T-cell (primary cell): Measurements from ENCODE around the gene PARD3. TPM values are rescaled to one million over a fixed set of nuclear protein-coding genes. Genes with fewer than 3 reads are reported as not detected.
"Not testable (repeated sequence)": the region's sequence is repeated elsewhere in the genome, so short reads cannot be mapped to it uniquely, and the experiment has no call there.

Experiments used
- ATAC-seq, 4 experiments: fragments of 200-7000 bp in 3 of 4; fragments of 150-1000 bp in 1 of 4; cut with Tn5 transposase; replicated peaks in 1 of 4; 1 replicate in 3 of 4; 2 replicates in 1 of 4; pipeline ENCODE4 v1.10.0; 2021; ENCODE audit warnings: moderate library complexity in 3 of 4, mild to moderate bottlenecking in 2 of 4, moderate number of reproducible peaks in 1 of 4
- CTCF ChIA-PET, 2 donors: fragments of 300-600 bp; sonication (Branson Sonifier 250); formaldehyde crosslinking; loops; one replicate each; lab custom pipeline; 2022; ENCODE audit warnings: antibody characterized with exemption in 2 of 2; lab: Charles Lee
- POLR2A ChIA-PET, 2 donors: fragments of 300-600 bp; sonication (Branson Sonifier 250); formaldehyde crosslinking; loops; one replicate each; lab custom pipeline; 2022; ENCODE audit warnings: antibody characterized with exemption in 2 of 2; lab: Charles Lee
- DNase-seq, 35 experiments: peaks; one replicate each; pipeline versions ENCODE4 v3.0.0 to v3.0.0-alpha.2; 2013 to 2023
- H3K27ac ChIP-seq: one replicate; pipeline ENCODE4 v1.5.1; 2013; ENCODE audit warnings: low read length
- H3K27me3 ChIP-seq, 2 experiments: replicated peaks in 1 of 2; 1 replicate in 1 of 2; 2 replicates in 1 of 2; pipeline versions ENCODE4 v1.6.1 to v1.7.0; 2013; ENCODE audit warnings: low read length in 1 of 2, mixed read lengths in 1 of 2; ENCODE audit not compliant: control insufficient read depth in 2 of 2, insufficient read depth in 2 of 2; ENCODE audit errors: extremely low read depth in 1 of 2
- H3K36me3 ChIP-seq, 2 donors: 1 replicate in 1 of 2; 2 replicates in 1 of 2; pipeline versions ENCODE4 v1.6.1 to v1.7.0; 2013; ENCODE audit warnings: low read length in 1 of 2; ENCODE audit not compliant: control insufficient read depth in 2 of 2, insufficient read depth in 1 of 2; ENCODE audit errors: extremely low read depth in 1 of 2
- H3K4me1 ChIP-seq, 2 experiments: 1 replicate in 1 of 2; 2 replicates in 1 of 2; pipeline versions ENCODE4 v1.6.1 to v1.7.0; 2013; ENCODE audit warnings: low read length in 2 of 2, mixed read lengths in 1 of 2; ENCODE audit not compliant: insufficient read depth in 2 of 2, control insufficient read depth in 1 of 2; ENCODE audit errors: extremely low read depth in 1 of 2
- H3K4me3 ChIP-seq, 2 donors: 1 replicate in 1 of 2; 2 replicates in 1 of 2; pipeline versions ENCODE4 v1.5.1 to v1.7.0; 2013; ENCODE audit warnings: mild to moderate bottlenecking in 2 of 2, low read length in 1 of 2, moderate library complexity in 1 of 2; ENCODE audit not compliant: control insufficient read depth in 1 of 2; ENCODE audit errors: extremely low read depth in 1 of 2
- H3K9me3 ChIP-seq: 2 replicates; pipeline ENCODE4 v1.7.0; 2013
- H3K27ac Mint-ChIP-seq, 2 donors: one replicate each; pipeline ENCODE4 v1.8.0; 2020 to 2021; ENCODE audit warnings: mild to moderate bottlenecking in 2 of 2, mixed read lengths in 2 of 2
- H3K27me3 Mint-ChIP-seq, 2 donors: one replicate each; pipeline ENCODE4 v1.8.0; 2021 to 2022; ENCODE audit warnings: mixed read lengths in 2 of 2
- H3K36me3 Mint-ChIP-seq: one replicate; pipeline ENCODE4 v1.8.0; 2021; ENCODE audit warnings: mixed read lengths
- H3K4me1 Mint-ChIP-seq, 3 donors: one replicate each; pipeline ENCODE4 v1.8.0; 2020 to 2022; ENCODE audit warnings: mixed read lengths in 3 of 3, mild to moderate bottlenecking in 1 of 3
- H3K4me3 Mint-ChIP-seq, 3 donors: one replicate each; pipeline ENCODE4 v1.8.0; 2020 to 2022; ENCODE audit warnings: mild to moderate bottlenecking in 3 of 3, mixed read lengths in 3 of 3, moderate library complexity in 3 of 3
- H3K9me3 Mint-ChIP-seq, 3 donors: one replicate each; pipeline ENCODE4 v1.8.0; 2020 to 2022; ENCODE audit warnings: mixed read lengths in 3 of 3
- WGBS: methylation state at CpG from one replicate; pipeline ENCODE4 v1.1.5; 2013; ENCODE audit warnings: missing lambda C conversion rate; ENCODE audit not compliant: insufficient coverage; 5-methylcytosine and 5-hydroxymethylcytosine counted together
- total RNA-seq, 35 experiments: library from RNA in 6 of 35; stranded (reverse) in 6 of 35; fragments of 120-200 nt in 1 of 35; gene quantifications; one replicate each; pipeline versions ENCODE4 v1.2.1 to v1.2.4 and lab custom pipeline; 2013 to 2026

PARD3 gene
- total RNA-seq, 5 donors from 2014 or later (not counting 1 experiment from before 2014, with no cell fraction given): 0.36 to 0.92 (median 0.65) TPM

DNA sequence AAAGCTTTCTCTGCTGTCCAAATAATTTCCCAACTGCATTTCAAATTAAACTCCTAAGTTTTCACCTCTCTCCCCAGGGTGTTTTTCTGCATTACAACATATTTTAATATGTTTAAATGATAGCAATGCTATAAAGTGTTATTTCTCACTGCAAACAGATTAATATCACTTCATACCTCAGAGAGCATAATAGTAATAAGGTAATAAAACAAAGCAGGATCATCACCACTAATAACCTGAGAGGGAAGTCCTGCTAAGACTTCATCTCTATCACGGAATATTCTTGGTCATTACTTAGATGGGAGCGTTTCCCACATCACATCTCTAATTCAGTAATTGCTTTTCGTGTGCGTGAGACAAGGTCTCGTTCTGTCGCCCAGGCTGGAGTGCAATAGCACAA lies 168.8 kb downstream of the PARD3 start:
- H3K27ac Mint-ChIP-seq: no peak overlapping the region
- H3K27ac ChIP-seq: no peak overlapping the region
- no peaks in the 10 kb centered on the region for H3K36me3 Mint-ChIP-seq
- ChIA-PET POLR2A (no interaction called here), CTCF (interaction anchor here in 1 of 2 donors (1.3 to 1.4 kb wide), 2 partner anchors 8 to 11 kb away, joined by 3 to 4 read pairs; no protein-coding TSS in a partner anchor)
- ATAC-seq (no peak), DNase-seq (no peak)
- peaks cover 5% of the 10 kb centered on the region in 2 donors for H3K27me3 Mint-ChIP-seq
- no peaks in the 10 kb centered on the region for H3K4me1 ChIP-seq
- H3K27me3 ChIP-seq: peaks cover 0 to 3% of the 10 kb centered on the region in 2 experiments
- no peaks in the 10 kb centered on the region for H3K9me3 ChIP-seq
- WGBS: 80% methylated on average over 1 of the region's 6 CpGs
- no peaks in the 10 kb centered on the region for H3K9me3 Mint-ChIP-seq
- no peaks in the 10 kb centered on the region for H3K36me3 ChIP-seq
- H3K4me3 Mint-ChIP-seq: no peak overlapping the region
- no peaks in the 10 kb centered on the region for H3K4me1 Mint-ChIP-seq
- no peak overlapping the region for H3K4me3 ChIP-seq

DNA sequence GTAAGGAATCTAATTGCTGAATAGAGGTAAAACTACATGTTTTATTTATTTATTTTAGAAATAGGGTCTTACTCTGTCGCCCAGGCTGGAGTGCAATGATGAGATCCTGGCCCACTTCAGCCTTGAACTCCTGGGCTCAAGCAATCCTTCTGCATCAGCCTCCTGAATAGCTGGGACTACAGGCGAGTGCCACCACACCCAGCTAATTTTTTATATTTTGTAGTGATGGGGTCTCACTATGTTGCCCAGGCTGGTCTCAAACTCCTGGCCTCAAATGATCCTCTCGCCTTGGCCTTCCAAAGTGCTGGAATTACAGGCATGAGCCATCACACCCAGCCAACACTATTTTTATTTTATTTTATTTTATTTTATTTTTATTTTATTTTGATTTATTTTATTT lies 170.3 kb downstream of the PARD3 start:
- H3K4me3 ChIP-seq, H3K27me3 ChIP-seq, H3K27ac ChIP-seq, H3K9me3 Mint-ChIP-seq, H3K4me3 Mint-ChIP-seq, ATAC-seq, H3K27ac Mint-ChIP-seq, H3K36me3 Mint-ChIP-seq, DNase-seq, H3K4me1 Mint-ChIP-seq, CTCF ChIA-PET, H3K27me3 Mint-ChIP-seq, H3K9me3 ChIP-seq, POLR2A ChIA-PET, H3K4me1 ChIP-seq, H3K36me3 ChIP-seq: not testable (repeated sequence)
- WGBS: no CpG with 5 or more reads among the region's 3 CpGs

DNA sequence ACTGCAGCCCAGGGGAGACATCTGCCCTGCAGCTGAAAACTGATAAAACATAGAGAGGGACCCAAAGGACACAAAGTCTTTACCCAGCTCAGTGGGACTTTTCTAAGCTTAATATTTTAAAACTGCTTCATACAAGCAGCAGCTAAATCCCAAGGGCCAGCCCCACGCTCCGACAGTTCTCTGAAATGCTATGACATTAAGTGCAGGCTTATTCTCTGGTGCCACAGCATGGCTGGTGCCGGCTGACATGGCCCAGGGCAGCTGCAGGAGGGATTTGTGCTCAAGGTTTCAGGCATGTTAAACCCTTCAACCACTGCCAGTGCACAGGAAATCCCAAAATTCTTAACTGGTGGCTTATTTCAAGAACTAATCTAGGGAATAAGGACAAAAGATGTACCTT lies 170.9 kb downstream of the PARD3 start:
- no peak overlapping the region for H3K4me3 ChIP-seq
- ATAC-seq: no peak
- H3K36me3 ChIP-seq: no peaks in the 10 kb centered on the region
- no peak overlapping the region for H3K4me3 Mint-ChIP-seq
- H3K27ac ChIP-seq: no peak overlapping the region
- H3K9me3 Mint-ChIP-seq: no peaks in the 10 kb centered on the region
- H3K4me1 Mint-ChIP-seq: no peaks in the 10 kb centered on the region
- H3K4me1 ChIP-seq: no peaks in the 10 kb centered on the region
- DNase-seq: no peak
- peaks cover 0 to 2% of the 10 kb centered on the region in 2 donors for H3K27me3 Mint-ChIP-seq
- CTCF ChIA-PET: no interaction called here
- H3K9me3 ChIP-seq: no peaks in the 10 kb centered on the region
- H3K36me3 Mint-ChIP-seq: no peaks in the 10 kb centered on the region
- POLR2A ChIA-PET: no interaction called here
- peaks cover 0 to 3% of the 10 kb centered on the region in 2 experiments for H3K27me3 ChIP-seq
- no peak overlapping the region for H3K27ac Mint-ChIP-seq
- WGBS: 70% methylated on average over 3 of the region's 3 CpGs

DNA sequence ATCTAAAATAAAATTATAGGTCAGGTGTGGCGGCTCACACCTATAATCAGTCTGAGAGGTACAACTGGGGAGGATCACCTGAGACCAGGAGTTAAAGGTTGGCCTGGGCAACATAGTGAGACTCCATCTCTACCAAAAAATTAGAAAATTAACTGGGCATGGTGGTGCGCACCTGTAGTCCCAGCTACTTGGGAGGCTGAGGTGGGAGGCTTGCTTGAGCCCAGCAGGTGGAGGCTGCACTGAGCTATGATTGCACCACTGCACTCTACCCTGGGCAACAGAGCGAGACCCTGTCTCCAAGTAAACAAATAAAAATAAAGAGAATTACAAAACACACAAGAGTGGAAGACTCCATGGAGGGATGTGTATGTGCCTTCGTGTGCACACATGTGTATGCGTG lies 171.5 kb downstream of the PARD3 start:
- H3K27me3 Mint-ChIP-seq: peaks cover 0 to 2% of the 10 kb centered on the region in 2 donors
- CTCF ChIA-PET: no interaction called here
- no peak for ATAC-seq

DNA sequence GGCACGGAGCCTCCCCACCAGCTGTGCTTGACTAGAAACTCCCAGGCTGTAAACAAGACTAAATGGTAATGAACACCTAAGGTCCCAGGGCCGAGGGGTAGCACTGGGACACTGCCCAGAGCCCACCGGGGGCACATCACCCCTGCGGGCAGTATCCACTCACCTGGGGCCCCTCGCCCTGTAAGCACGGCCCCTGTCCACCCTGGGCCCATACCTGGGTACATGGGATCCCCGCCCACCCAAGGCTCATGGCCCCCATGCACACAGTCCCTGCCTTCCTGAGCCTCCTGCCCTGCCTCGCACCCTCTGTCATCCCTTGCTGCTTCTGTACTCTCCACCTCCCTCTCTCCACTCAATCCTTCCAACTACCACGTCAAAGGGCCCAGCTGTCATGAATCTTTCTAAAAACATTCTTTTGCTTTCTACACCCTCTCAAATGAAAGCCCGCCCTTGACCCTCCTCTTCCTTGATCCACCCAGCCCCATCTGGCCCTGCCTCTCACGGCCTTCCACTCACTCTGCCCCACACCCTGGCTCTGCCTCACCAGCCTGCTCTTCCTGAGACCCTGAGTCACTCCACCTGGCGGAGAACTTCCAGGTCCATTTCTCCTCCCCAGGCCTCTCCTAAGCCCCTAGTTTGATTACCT lies 173.1 kb downstream of the PARD3 start:
- no peaks in the 10 kb centered on the region for H3K9me3 ChIP-seq
- WGBS: 80% methylated on average over 10 of the region's 12 CpGs
- H3K4me3 ChIP-seq: no peak overlapping the region
- ChIA-PET POLR2A (no interaction called here), CTCF (no interaction called here)
- no peaks in the 10 kb centered on the region for H3K36me3 ChIP-seq
- no peak overlapping the region for H3K27ac ChIP-seq
- Mint-ChIP-seq H3K27ac (no peak overlapping the region), H3K9me3 (no peaks in the 10 kb centered on the region), H3K4me3 (no peak overlapping the region), H3K27me3 (peaks cover 0 to 2% of the 10 kb centered on the region in 2 donors), H3K36me3 (no peaks in the 10 kb centered on the region), H3K4me1 (peaks cover 9 to 11% (median 11%) of the 10 kb centered on the region in 3 donors)
- no peaks in the 10 kb centered on the region for H3K4me1 ChIP-seq
- peaks cover 0 to 4% of the 10 kb centered on the region in 2 experiments for H3K27me3 ChIP-seq
- ATAC-seq: peak in 1 of 4 experiments; percentile 19
- no peak for DNase-seq

More for the DNA sequence above, 171.5 kb downstream of the PARD3 start:
- no peak overlapping the region for H3K4me3 ChIP-seq
- Mint-ChIP-seq H3K4me3 (no peak overlapping the region), H3K27ac (no peak overlapping the region), H3K36me3 (no peaks in the 10 kb centered on the region), H3K9me3 (no peaks in the 10 kb centered on the region), H3K4me1 (no peaks in the 10 kb centered on the region)
- H3K36me3 ChIP-seq: no peaks in the 10 kb centered on the region
- H3K9me3 ChIP-seq: no peaks in the 10 kb centered on the region
- DNase-seq: no peak
- WGBS: 100% methylated on average over 1 of the region's 5 CpGs
- no peaks in the 10 kb centered on the region for H3K4me1 ChIP-seq
- H3K27ac ChIP-seq: no peak overlapping the region
- POLR2A ChIA-PET: no interaction called here
- H3K27me3 ChIP-seq: peaks cover 0 to 3% of the 10 kb centered on the region in 2 experiments

DNA sequence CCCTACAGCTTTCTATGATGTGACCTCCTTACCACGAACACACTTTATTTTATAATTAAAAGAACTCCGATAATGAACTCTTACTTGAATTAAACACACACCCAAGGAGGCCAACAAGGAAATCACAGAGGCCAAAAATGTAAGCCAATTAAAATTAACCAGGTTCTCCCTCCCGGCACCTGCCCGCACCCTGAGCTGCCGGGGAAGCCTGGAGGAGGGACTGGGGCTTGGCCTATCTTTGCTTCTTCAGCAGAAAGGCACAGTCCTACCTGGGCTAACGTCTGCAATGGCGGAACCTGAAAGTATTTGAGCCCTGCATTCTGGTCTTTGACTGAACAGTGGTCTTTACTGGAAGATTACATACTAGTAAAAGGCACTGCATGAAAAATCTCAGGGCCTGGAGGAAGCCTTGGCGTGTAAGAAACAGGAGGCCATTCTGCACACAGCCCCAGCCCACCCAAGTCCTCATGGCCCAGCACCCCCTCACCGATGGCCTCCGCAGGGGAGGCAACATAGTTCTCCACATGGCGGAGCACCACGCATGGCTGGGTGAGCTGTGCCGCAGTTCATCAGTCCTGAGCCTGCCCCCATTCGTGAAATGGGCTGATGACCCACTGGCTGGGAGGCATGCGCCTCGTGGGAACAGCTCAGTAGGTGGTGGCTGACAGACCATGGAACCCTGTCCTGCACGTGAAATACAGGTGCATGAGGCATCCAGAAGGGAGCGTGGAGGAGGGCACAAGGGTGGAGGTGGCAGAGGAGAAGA lies 173.8 kb downstream of the PARD3 start:
- no peaks in the 10 kb centered on the region for H3K36me3 ChIP-seq
- no peaks in the 10 kb centered on the region for H3K36me3 Mint-ChIP-seq
- ChIA-PET POLR2A (no interaction called here), CTCF (interaction anchor here in 1 of 2 donors (0.6 to 0.7 kb wide), 2 partner anchors 12 to 119 kb away, joined by 4 to 6 read pairs; no protein-coding TSS in a partner anchor)
- DNase-seq: no peak
- no peak overlapping the region for H3K27ac ChIP-seq
- H3K4me1 ChIP-seq: no peaks in the 10 kb centered on the region
- H3K9me3 Mint-ChIP-seq: no peaks in the 10 kb centered on the region
- 87% methylated on average over 17 of the region's 18 CpGs for WGBS
- peak in 2 of 4 experiments; percentile 8 to 28 for ATAC-seq
- peaks cover 2 to 3% of the 10 kb centered on the region in 2 donors for H3K27me3 Mint-ChIP-seq
- no peak overlapping the region for H3K4me3 Mint-ChIP-seq
- H3K4me3 ChIP-seq: no peak overlapping the region
- peaks cover 11 to 15% (median 15%) of the 10 kb centered on the region in 3 donors for H3K4me1 Mint-ChIP-seq
- H3K27ac Mint-ChIP-seq: no peak overlapping the region
- peaks cover 0 to 4% of the 10 kb centered on the region in 2 experiments for H3K27me3 ChIP-seq
- no peaks in the 10 kb centered on the region for H3K9me3 ChIP-seq
